Spleen (tissue), 7 donors: Measurements from ENCODE around the gene NYAP2.

Source experiments
- CTCF ChIP-seq, 11 experiments: fragments of 200-600 bp in 7 of 11; fragments of 450-650 bp in 4 of 11; sonication (generic) in 4 of 11; IDR thresholded peaks in 8 of 11; conservative IDR thresholded peaks in 3 of 11; 1 replicate in 7 of 11; 2 replicates in 4 of 11; pipeline versions ENCODE4 v1.4.0 to v1.8.0; 2016 to 2021; ENCODE audit warnings: antibody characterized with exemption in 11 of 11, inconsistent platforms in 4 of 11, mild to moderate bottlenecking in 1 of 11
- POLR2A ChIP-seq, 3 donors: fragments of 450-650 bp; IDR thresholded peaks; one replicate each; pipeline ENCODE4 v1.5.1; 2017; ENCODE audit warnings: antibody characterized with exemption in 3 of 3, mild to moderate bottlenecking in 1 of 3
- donor health status: DM: no; HTN: no; CAD: no; lungs with moderate emphysema.
- donor health status: DM: no; HTN: no; CAD: no.
- donor health status: DM: no; HTN: no; CAD: no.

- no peak for TF ChIP-seq CTCF (IDR thresholded peaks at IDR 0.05 in 8 of 11, conservative IDR thresholded peaks at IDR 0.05 in 3 of 11)
- no peak for TF ChIP-seq POLR2A (IDR thresholded peaks at IDR 0.05)
Measured at GRCh38 chr2:225367482-225367881, 32.0 kb upstream of the NYAP2 start.
